HG02571 (cell line): Measurements from ENCODE around the gene AMBP.

Experiments used
- ATAC-seq: cut with Tn5 transposase; IDR thresholded peaks from one replicate; pipeline ENCODE4 v1.9.1; 2021; ENCODE audit warnings: mild to moderate bottlenecking, moderate library complexity; ENCODE audit not compliant: unreplicated experiment

AMBP gene

GRCh38 chr9:114112778-114113584 lies 34.9 kb upstream of the AMBP start:
- no peak for ATAC-seq

DNA sequence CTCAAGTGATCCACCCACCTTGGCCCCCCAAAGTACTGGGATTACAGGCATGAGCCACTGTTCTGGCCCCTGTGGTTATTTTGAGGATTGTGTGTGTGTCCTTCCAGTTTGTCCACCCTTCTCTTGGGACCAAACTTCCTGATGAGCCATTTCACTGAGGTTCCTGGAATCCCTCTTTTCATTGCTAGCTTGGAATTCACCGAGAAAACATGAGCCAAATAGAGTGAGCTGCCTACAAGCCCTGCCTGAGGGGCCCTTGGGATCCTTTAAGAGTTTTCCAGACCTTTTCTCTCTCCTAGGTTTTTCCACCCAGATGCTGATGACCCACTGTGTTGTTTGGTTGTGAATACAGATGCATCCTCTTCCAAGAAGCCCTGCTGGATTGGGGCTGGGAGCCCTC lies 34.2 kb upstream of the AMBP start:
- no peak for ATAC-seq

DNA sequence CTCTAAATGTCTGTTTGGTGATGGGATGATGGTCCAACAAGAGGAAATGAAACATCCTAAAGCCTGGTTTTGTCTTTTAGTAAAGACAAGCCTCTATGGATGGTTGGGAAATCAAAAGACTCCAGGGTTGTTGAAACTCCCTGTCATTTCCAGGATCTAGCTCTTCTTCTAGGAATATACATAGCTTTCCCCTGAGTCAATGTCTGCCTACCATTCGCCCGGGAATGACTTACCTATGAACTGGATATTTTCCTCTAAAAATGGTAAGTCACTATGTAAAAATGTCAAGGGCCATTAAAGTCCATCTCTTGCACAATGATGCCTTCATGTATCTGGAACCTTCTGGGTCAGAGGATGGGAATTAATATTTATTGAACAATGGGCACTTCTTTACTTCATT lies 32.1 kb upstream of the AMBP start:
- ATAC-seq, result no peak

DNA sequence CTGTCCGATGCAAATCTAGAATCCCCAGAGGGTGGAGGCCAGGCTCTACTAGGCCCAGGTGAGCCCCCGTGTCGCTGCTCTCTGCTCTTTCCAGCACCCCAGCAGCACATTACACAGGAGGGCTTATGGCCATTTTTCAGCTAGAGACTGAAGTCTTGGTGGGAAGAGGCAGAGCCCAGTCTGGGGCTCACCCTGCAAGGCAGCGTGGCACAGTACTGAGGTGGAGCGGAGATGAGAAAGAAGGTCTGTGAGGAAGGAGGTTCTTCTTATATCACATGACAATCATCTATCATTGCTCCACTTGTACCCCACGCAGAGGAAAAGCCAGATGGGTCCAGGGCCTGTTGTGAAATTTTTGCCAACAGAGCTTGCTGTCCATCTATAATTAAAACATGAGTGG lies 31.0 kb upstream of the AMBP start:
- no peak for ATAC-seq

DNA sequence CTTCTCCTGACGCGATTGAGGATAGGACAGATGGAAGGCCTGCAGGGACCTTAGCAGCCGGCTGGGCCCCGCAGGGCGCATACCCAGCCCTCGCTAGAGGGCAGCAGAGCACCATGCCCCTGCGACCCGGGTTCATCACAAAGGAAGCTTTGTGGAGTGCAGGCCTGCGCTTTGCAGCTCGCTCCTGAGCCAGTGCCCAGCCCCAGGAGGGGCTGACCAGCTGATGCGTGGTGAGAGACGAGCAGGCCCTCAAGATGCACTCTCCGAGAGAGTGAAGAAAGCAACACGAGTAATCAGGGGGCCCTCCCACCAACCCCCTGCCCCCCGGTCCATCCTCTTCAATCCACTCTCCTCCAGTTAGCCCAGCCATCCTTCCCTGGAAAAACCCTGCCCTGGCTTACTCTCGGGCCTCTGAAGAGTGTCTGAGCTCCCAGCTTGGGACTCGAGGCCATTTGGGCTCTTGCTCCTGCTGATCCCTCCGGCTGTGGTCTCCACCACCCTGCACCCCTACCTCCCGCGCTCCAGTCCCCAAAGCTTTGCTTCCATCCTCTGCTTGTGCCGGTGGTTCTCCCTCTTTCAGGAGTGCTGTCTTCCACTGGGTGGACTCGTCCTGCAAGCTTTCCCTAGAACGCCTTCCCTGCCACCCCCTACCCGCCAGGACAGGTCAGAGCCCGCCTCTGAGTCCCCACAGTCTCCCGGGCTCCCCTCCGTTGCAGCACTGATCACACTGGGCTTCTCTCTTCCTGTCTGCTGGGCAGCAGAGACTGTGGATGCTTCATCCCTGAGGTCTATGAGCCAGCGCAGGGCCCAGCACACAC lies 30.1 kb upstream of the AMBP start:
- ATAC-seq, result no peak

- ATAC-seq, result no peak
Observed at GRCh38 chr9:114107286-114108001, 29.3 kb upstream of the AMBP start.

DNA sequence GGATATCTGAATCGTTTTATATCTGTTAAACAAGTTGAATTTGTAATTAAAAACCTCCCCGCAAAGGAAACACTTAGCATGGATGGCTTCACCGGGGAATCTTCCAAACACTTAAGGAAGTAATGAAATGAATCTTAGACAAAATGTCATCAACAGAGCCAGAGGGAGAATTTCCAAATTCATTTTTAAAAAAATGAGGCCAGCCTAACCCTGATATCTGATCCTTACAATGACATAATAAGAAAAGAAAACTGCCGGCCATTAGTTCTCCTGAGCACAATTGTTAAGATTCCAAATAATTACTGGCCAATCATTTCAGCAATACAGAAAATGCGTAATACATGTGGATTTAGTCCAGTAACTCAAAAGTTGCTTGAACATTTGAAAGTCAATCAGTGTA lies 27.1 kb upstream of the AMBP start:
- no peak for ATAC-seq

- no peak for ATAC-seq
Observed at GRCh38 chr9:114102484-114102883, 24.4 kb upstream of the AMBP start.

DNA sequence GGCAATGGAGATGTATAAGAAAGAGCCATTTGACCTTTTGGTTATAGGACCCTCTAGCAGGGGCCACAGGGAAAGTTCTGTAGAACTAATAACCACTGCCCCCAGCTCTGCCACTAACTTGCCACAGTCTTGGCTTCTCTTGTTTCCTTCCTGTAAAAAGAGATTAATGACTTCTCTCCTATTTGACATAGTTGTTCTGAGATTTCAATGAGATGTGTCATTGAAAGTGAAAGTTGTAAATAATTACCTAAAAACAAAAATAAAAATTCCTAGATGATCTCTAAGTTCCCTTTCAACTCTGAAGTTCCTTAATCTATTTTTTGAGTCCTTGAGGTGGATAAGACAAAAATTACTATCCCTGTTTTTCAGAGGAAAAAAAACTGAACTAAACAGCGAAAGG lies 22.4 kb upstream of the AMBP start:
- ATAC-seq, result no peak

- no peak for ATAC-seq
Observed at GRCh38 chr9:114099669-114100270, 21.7 kb upstream of the AMBP start.

GRCh38 chr9:114098936-114099668 lies 21.0 kb upstream of the AMBP start, which contains the start of gene KIF12:
TSS of gene KIF12 (minus strand) at chr9:114099292. CDS start at chr9:114099276, 16 bp downstream.
- ATAC-seq, result no peak

- no peak for ATAC-seq
Observed at GRCh38 chr9:114098021-114098935, 20.2 kb upstream of the AMBP start.

- no peak for ATAC-seq
Observed at GRCh38 chr9:114097613-114098020, 19.5 kb upstream of the AMBP start.

GRCh38 chr9:114096866-114097612 lies 18.9 kb upstream of the AMBP start:
- ATAC-seq, result no peak

DNA sequence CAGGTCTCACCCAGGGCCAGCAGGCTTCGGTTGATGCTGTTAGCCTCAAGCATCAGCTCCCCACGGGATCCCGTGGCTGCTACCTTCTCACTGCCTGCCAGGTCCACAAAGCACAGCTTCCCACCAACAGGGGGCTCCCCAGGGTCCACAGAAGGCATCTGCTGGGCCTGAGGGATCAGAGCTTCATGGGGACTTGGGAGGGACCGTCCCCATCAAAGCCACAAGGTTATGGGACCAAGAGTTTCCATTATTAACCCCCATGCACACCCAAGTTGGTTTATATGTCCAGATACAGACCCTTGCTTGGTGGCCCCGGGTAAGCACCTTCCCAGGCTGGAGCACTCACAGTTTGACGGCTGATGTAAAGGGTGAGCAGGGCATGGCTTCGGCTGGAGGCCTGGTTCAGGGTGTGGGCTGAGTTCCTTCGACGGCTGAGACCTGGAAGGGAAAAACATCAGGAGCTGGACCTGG lies 18.0 kb upstream of the AMBP start:
- ATAC-seq, result no peak

- no peak for ATAC-seq
Observed at GRCh38 chr9:114094971-114095370, 16.9 kb upstream of the AMBP start.

- no peak for ATAC-seq
Observed at GRCh38 chr9:114093761-114094505, 15.8 kb upstream of the AMBP start.

GRCh38 chr9:114093031-114093471 lies 15.0 kb upstream of the AMBP start:
- no peak for ATAC-seq
